Measurements from ENCODE around the gene ADGRG1. TPM values are rescaled to one million over a fixed set of nuclear protein-coding genes. Genes with fewer than 3 reads are reported as not detected.

ADGRG1 gene
- total and polyA plus RNA-seq, 8 donors = 36.4 to 102 (median 79.1) TPM

GRCh38 chr16:57618296-57619132 lies 9.9 kb upstream of the ADGRG1 start:
- peak overlapping the region in 1 of 4 donors; percentile 66 for H3K4me3 ChIP-seq
- peak in 4 of 6 donors; percentile 40 to 76 (median 67) for DNase-seq
- intact Hi-C loops (cut with DNase I) = no loop called here
- TF ChIP-seq CTCF (IDR thresholded peaks at IDR 0.05) = no peak
- no peaks in the 10 kb centered on the region for H3K36me3 ChIP-seq
- no peak for FAIRE-seq
- H3K4me1 ChIP-seq = peaks cover 30 to 34% (median 32%) of the 10 kb centered on the region in 3 donors
- H3K27me3 ChIP-seq = no peaks in the 10 kb centered on the region
- no peaks in the 10 kb centered on the region for H3K9me3 ChIP-seq
- ATAC-seq = no peak
- WGBS, 2 donors = 65 to 71% methylated on average over 19 of the region's 19 CpGs
- H3K27ac ChIP-seq = peak overlapping the region; percentile 64 to 95 (median 82)

- Histone ChIP-seq H3K4me1 (peaks cover 31 to 36% (median 32%) of the 10 kb centered on the region in 3 donors), H3K27me3 (no peaks in the 10 kb centered on the region), H3K27ac (peak overlapping the region; percentile 64 to 95 (median 82)), H3K36me3 (no peaks in the 10 kb centered on the region), H3K4me3 (peak overlapping the region in 3 of 4 donors; percentile 37 to 66 (median 63)), H3K9me3 (no peaks in the 10 kb centered on the region)
- no peak for TF ChIP-seq CTCF (IDR thresholded peaks at IDR 0.05)
- WGBS, 2 donors = 61% methylated on average over 8 of the region's 8 CpGs
- intact Hi-C loops (cut with DNase I) = no loop called here
- DNase-seq (no peak), FAIRE-seq (no peak), ATAC-seq (no peak)
Observed at GRCh38 chr16:57619133-57619605, 9.3 kb upstream of the ADGRG1 start.

DNA sequence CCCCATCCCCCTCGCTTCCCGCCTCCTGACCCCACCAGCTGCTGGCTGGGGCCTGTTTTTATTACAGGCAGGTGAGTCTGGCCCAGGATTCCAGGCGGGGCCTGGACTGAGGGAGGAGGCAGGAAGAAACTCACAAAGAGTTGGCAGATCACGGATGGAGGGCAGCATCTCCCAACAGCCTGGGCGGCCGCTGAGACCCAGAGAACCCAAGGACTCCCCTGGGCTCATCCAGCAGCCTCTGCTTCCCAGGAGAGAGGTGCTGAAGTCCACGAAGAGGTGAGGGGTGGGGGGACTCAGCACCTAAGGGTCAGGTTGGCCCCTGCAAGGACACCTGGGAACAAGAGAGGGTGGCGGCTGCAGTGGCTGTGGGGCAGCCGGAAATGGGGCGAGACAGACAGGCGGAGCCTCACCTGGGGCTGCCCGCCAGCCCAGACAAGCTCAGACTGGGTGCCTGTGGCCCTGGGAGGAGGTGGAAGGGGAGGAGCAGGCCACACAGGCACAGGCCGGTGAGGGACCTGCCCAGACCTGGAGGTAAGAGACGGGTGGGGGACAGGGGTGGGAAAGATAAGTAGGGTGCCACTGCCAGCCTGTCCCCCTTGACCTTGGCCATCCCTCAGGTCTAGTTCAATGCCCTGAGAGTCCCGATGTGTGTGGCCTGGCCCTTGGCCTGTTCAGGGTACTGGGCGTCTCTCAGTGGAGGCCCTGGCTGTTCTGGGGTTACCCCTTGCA lies 8.7 kb upstream of the ADGRG1 start:
- peak; percentile 83 to 95 (median 89) for DNase-seq
- 14 to 23% methylated on average over 16 of the region's 16 CpGs for WGBS, 2 donors
- FAIRE-seq = no peak
- no peaks in the 10 kb centered on the region for H3K36me3 ChIP-seq
- peak; percentile 85 to 89 (median 88) for ATAC-seq
- intact Hi-C loops (cut with DNase I) = no loop called here
- no peaks in the 10 kb centered on the region for H3K9me3 ChIP-seq
- H3K27ac ChIP-seq = peak overlapping the region; percentile 64 to 95 (median 82)
- H3K27me3 ChIP-seq = no peaks in the 10 kb centered on the region
- no peak for TF ChIP-seq CTCF (IDR thresholded peaks at IDR 0.05)
- H3K4me3 ChIP-seq = peak overlapping the region; percentile 35 to 66 (median 50)
- H3K4me1 ChIP-seq = peaks cover 31 to 42% (median 32%) of the 10 kb centered on the region in 3 donors

GRCh38 chr16:57620335-57621231 lies 7.8 kb upstream of the ADGRG1 start:
- peaks cover 31 to 44% (median 32%) of the 10 kb centered on the region in 3 donors for H3K4me1 ChIP-seq
- DNase-seq = peak in 5 of 6 donors; percentile 60 to 84 (median 70)
- FAIRE-seq = no peak
- H3K27me3 ChIP-seq = no peaks in the 10 kb centered on the region
- no peak for TF ChIP-seq CTCF (IDR thresholded peaks at IDR 0.05)
- peak overlapping the region; percentile 35 to 66 (median 50) for H3K4me3 ChIP-seq
- H3K9me3 ChIP-seq = no peaks in the 10 kb centered on the region
- WGBS, 2 donors = 13 to 21% methylated on average over 25 to 27 of the region's 27 CpGs
- ATAC-seq = peak; percentile 25 to 49 (median 32)
- intact Hi-C loops (cut with DNase I) = no loop called here
- no peaks in the 10 kb centered on the region for H3K36me3 ChIP-seq
- peak overlapping the region; percentile 64 to 95 (median 82) for H3K27ac ChIP-seq
